ENCODE results near the gene CHKA. TPM values are rescaled to one million over a fixed set of nuclear protein-coding genes. Genes with fewer than 3 reads are reported as not detected.

CHKA gene
- total RNA-seq, 8 experiments from 2014 or later: 13.3 to 41.6 (median 31.8) TPM

GRCh38 chr11:68140496-68141245, 19.5 kb upstream of the CHKA start:
- no peak overlapping the region for H3K4me3 ChIP-seq
- ATAC-seq (replicated peaks in 6 of 8): peak in 2 of 8 experiments; percentile 15 to 29
- in situ Hi-C loops (cut with MboI; ENCODE audit: low pct_unique_long_range_greater_than_20kb in 2 of 9, low sequenced_read_pairs in 9 of 9, unreplicated experiment in 9 of 9): no loop called here
- H3K4me1 ChIP-seq (replicated peaks in 1 of 2): peaks cover 4 to 10% of the 10 kb centered on the region in 2 donors
- no peak overlapping the region for H3K27ac ChIP-seq
- WGBS, 10 experiments: 30 to 100% (median 90%) methylated on average over 1 to 5 of the region's 9 CpGs; no CpG with 5 or more reads in 5 of the 10 experiments

- peaks cover 4 to 10% of the 10 kb centered on the region in 2 donors for H3K4me1 ChIP-seq (replicated peaks in 1 of 2)
- 5 to 60% (median 41%) methylated on average over 1 to 3 of the region's 4 CpGs; no CpG with 5 or more reads in 3 of the 10 experiments for WGBS, 10 experiments
- in situ Hi-C loops (cut with MboI; ENCODE audit: low pct_unique_long_range_greater_than_20kb in 2 of 9, low sequenced_read_pairs in 9 of 9, unreplicated experiment in 9 of 9): no loop called here
- H3K4me3 ChIP-seq: no peak overlapping the region
- peak in 3 of 8 experiments; percentile 24 to 70 (median 47) for ATAC-seq (replicated peaks in 6 of 8)
- H3K27ac ChIP-seq: no peak overlapping the region
Measured at GRCh38 chr11:68138237-68138636, 17.0 kb upstream of the CHKA start.

GRCh38 chr11:68137833-68138232, 16.6 kb upstream of the CHKA start:
- WGBS, 10 experiments: 0 to 76% (median 42%) methylated on average over 1 to 5 of the region's 5 CpGs
- Histone ChIP-seq H3K27ac (peak overlapping the region in 1 of 2 donors; percentile 3), H3K4me1 (replicated peaks in 1 of 2) (peaks cover 4 to 10% of the 10 kb centered on the region in 2 donors), H3K4me3 (no peak overlapping the region)
- in situ Hi-C loops (cut with MboI; ENCODE audit: low pct_unique_long_range_greater_than_20kb in 2 of 9, low sequenced_read_pairs in 9 of 9, unreplicated experiment in 9 of 9): no loop called here
- peak in 5 of 8 experiments; percentile 32 to 80 (median 43) for ATAC-seq (replicated peaks in 6 of 8)

GRCh38 chr11:68136866-68137265, 15.7 kb upstream of the CHKA start:
- Histone ChIP-seq H3K4me1 (replicated peaks in 1 of 2) (peaks cover 4 to 10% of the 10 kb centered on the region in 2 donors), H3K27ac (no peak overlapping the region), H3K4me3 (no peak overlapping the region)
- WGBS, 10 experiments: 50 to 100% (median 80%) methylated on average over 1 to 5 of the region's 8 CpGs; no CpG with 5 or more reads in 2 of the 10 experiments
- in situ Hi-C loops (cut with MboI; ENCODE audit: low pct_unique_long_range_greater_than_20kb in 2 of 9, low sequenced_read_pairs in 9 of 9, unreplicated experiment in 9 of 9): no loop called here
- ATAC-seq (replicated peaks in 6 of 8): peak in 3 of 8 experiments; percentile 26 to 36 (median 29)

GRCh38 chr11:68135161-68135560, 14.0 kb upstream of the CHKA start:
- no peak overlapping the region for H3K4me3 ChIP-seq
- H3K4me1 ChIP-seq (replicated peaks in 1 of 2): peaks cover 4 to 10% of the 10 kb centered on the region in 2 donors
- WGBS, 10 experiments: 0 to 100% (median 50%) methylated on average over 1 to 3 of the region's 3 CpGs; no CpG with 5 or more reads in 3 of the 10 experiments
- H3K27ac ChIP-seq: no peak overlapping the region
- in situ Hi-C loops (cut with MboI; ENCODE audit: low pct_unique_long_range_greater_than_20kb in 2 of 9, low sequenced_read_pairs in 9 of 9, unreplicated experiment in 9 of 9): no loop called here
- ATAC-seq (replicated peaks in 6 of 8): no peak

- WGBS, 10 experiments: 29 to 86% (median 66%) methylated on average over 1 to 2 of the region's 2 CpGs; no CpG with 5 or more reads in 2 of the 10 experiments
- Histone ChIP-seq H3K27ac (no peak overlapping the region), H3K4me1 (replicated peaks in 1 of 2) (peaks cover 6 to 12% of the 10 kb centered on the region in 2 donors), H3K4me3 (no peak overlapping the region)
- ATAC-seq (replicated peaks in 6 of 8): no peak
- in situ Hi-C loops (cut with MboI; ENCODE audit: low pct_unique_long_range_greater_than_20kb in 2 of 9, low sequenced_read_pairs in 9 of 9, unreplicated experiment in 9 of 9): no loop called here
Measured at GRCh38 chr11:68133761-68134160, 12.6 kb upstream of the CHKA start.

GRCh38 chr11:68130121-68130520, 8.9 kb upstream of the CHKA start:
- no peak for ATAC-seq (replicated peaks in 6 of 8)

GRCh38 chr11:68128682-68129327, 7.6 kb upstream of the CHKA start:
- peak in 7 of 8 experiments; percentile 45 to 67 (median 55) for ATAC-seq (replicated peaks in 6 of 8)
- peaks cover 10 to 17% of the 10 kb centered on the region in 2 donors for H3K4me1 ChIP-seq (replicated peaks in 1 of 2)
- peak overlapping the region; percentile 29 to 43 (median 40) for H3K4me3 ChIP-seq
- peak overlapping the region in 1 of 2 donors; percentile 7 for H3K27ac ChIP-seq
- WGBS, 10 experiments: 27 to 100% (median 66%) methylated on average over 1 to 8 of the region's 15 CpGs; no CpG with 5 or more reads in 5 of the 10 experiments
- in situ Hi-C loops (cut with MboI; ENCODE audit: low pct_unique_long_range_greater_than_20kb in 2 of 9, low sequenced_read_pairs in 9 of 9, unreplicated experiment in 9 of 9): no loop called here

More at GRCh38 chr11:68130121-68130520, 8.9 kb upstream of the CHKA start:
- in situ Hi-C loops (cut with MboI; ENCODE audit: low pct_unique_long_range_greater_than_20kb in 2 of 9, low sequenced_read_pairs in 9 of 9, unreplicated experiment in 9 of 9): no loop called here
- no peak overlapping the region for H3K4me3 ChIP-seq
- peaks cover 10 to 17% of the 10 kb centered on the region in 2 donors for H3K4me1 ChIP-seq (replicated peaks in 1 of 2)
- WGBS, 10 experiments: 0 to 100% (median 40%) methylated on average over 1 of the region's 1 CpG; no CpG with 5 or more reads in 6 of the 10 experiments
- no peak overlapping the region for H3K27ac ChIP-seq

GRCh38 chr11:68127714-68128681, 6.8 kb upstream of the CHKA start:
- 5% methylated on average over 4 of the region's 48 CpGs; no CpG with 5 or more reads in 9 of the 10 experiments for whole genome bisulfite sequencing, 10 experiments
- in situ Hi-C loops (cut with MboI; ENCODE audit: low pct_unique_long_range_greater_than_20kb in 2 of 9, low sequenced_read_pairs in 9 of 9, unreplicated experiment in 9 of 9): no loop called here
- Histone ChIP-seq H3K4me3 (peak overlapping the region; percentile 29 to 43 (median 40)), H3K4me1 (replicated peaks in 1 of 2) (peaks cover 10 to 17% of the 10 kb centered on the region in 2 donors), H3K27ac (peak overlapping the region in 1 of 2 donors; percentile 47)
- ATAC-seq (replicated peaks in 6 of 8): peak; percentile 68 to 89 (median 87)

- no peak overlapping the region for H3K27ac ChIP-seq
- WGBS, 10 experiments: 20 to 81% methylated on average over 1 to 3 of the region's 4 CpGs; no CpG with 5 or more reads in 8 of the 10 experiments
- peaks cover 15 to 23% of the 10 kb centered on the region in 2 donors for H3K4me1 ChIP-seq (replicated peaks in 1 of 2)
- ATAC-seq (replicated peaks in 6 of 8): no peak
- no peak overlapping the region for H3K4me3 ChIP-seq
- in situ Hi-C loops (cut with MboI; ENCODE audit: low pct_unique_long_range_greater_than_20kb in 2 of 9, low sequenced_read_pairs in 9 of 9, unreplicated experiment in 9 of 9): no loop called here
Measured at GRCh38 chr11:68125164-68125563, 4.0 kb upstream of the CHKA start.

GRCh38 chr11:68122936-68123539, 1.9 kb upstream of the CHKA start:
- ATAC-seq (replicated peaks in 6 of 8): no peak
- in situ Hi-C loops (cut with MboI; ENCODE audit: low pct_unique_long_range_greater_than_20kb in 2 of 9, low sequenced_read_pairs in 9 of 9, unreplicated experiment in 9 of 9): no loop called here
- 80 to 100% (median 90%) methylated on average over 1 to 4 of the region's 9 CpGs; no CpG with 5 or more reads in 3 of the 10 experiments for WGBS, 10 experiments
- peaks cover 15 to 30% of the 10 kb centered on the region in 2 donors for H3K4me1 ChIP-seq (replicated peaks in 1 of 2)
- H3K4me3 ChIP-seq: no peak overlapping the region
- no peak overlapping the region for H3K27ac ChIP-seq

Data from motor neuron (in vitro differentiated cells).